GM12891 (cell line): Measurements from ENCODE around the gene ADAMTS5.

Source experiments
- DNase-seq: peaks from one replicate; pipeline ENCODE4 v3.0.0; 2011; ENCODE audit warnings: low spot score; ENCODE audit not compliant: insufficient read length
- FAIRE-seq: peaks from 2 replicates; lab custom pipeline; 2011; peaks lifted over from hg19 to GRCh38; lab: Jason Lieb, UNC
- PAX5 ChIP-seq: IDR thresholded peaks from 2 replicates; pipeline ENCODE4 v1.6.1; 2011; ENCODE audit warnings: low read length, moderate library complexity, mild to moderate bottlenecking; ENCODE audit not compliant: insufficient read depth, severe bottlenecking
- POLR2A ChIP-seq: IDR thresholded peaks from 2 replicates; pipeline ENCODE4 v1.6.1; 2011; ENCODE audit warnings: low read depth, low read length, control low read depth
- POLR2AphosphoS5 ChIP-seq: IDR thresholded peaks from 2 replicates; pipeline ENCODE4 v1.6.1; 2011; ENCODE audit warnings: low read depth, low read length, control low read depth
- POU2F2 ChIP-seq: IDR thresholded peaks from 2 replicates; pipeline ENCODE4 v1.6.1; 2011; ENCODE audit warnings: low read depth, mild to moderate bottlenecking, control low read depth, low read length, moderate library complexity
- SPI1 ChIP-seq: IDR thresholded peaks from 2 replicates; pipeline ENCODE4 v1.6.1; 2011; ENCODE audit warnings: low read depth, low read length, control low read depth
- TAF1 ChIP-seq: IDR thresholded peaks from 2 replicates; pipeline ENCODE4 v1.6.1; 2011; ENCODE audit warnings: low read depth, low read length, control low read depth

The ADAMTS5 gene

GRCh38 chr21:26909972-26910371 is 56.9 kb downstream of the ADAMTS5 start:
- DNase-seq (no peak), FAIRE-seq (no peak)
- TF ChIP-seq TAF1 (no peak), POLR2AphosphoS5 (no peak), SPI1 (no peak), PAX5 (no peak), POU2F2 (no peak), POLR2A (no peak)

GRCh38 chr21:26900980-26901379 is 65.9 kb downstream of the ADAMTS5 start:
- TF ChIP-seq SPI1 (no peak), TAF1 (no peak), POU2F2 (no peak), PAX5 (no peak), POLR2AphosphoS5 (no peak), POLR2A (no peak)
- DNase-seq (no peak), FAIRE-seq (no peak)

GRCh38 chr21:26892151-26892550 is 74.7 kb downstream of the ADAMTS5 start:
- DNase-seq (no peak), FAIRE-seq (no peak)
- TF ChIP-seq PAX5, result no peak
- no peak for TF ChIP-seq POLR2A
- no peak for TF ChIP-seq TAF1
- TF ChIP-seq SPI1, result no peak
- no peak for TF ChIP-seq POLR2AphosphoS5
- no peak for TF ChIP-seq POU2F2

GRCh38 chr21:26888931-26889330 is 78.0 kb downstream of the ADAMTS5 start:
- TF ChIP-seq POLR2A, result no peak
- TF ChIP-seq PAX5, result no peak
- TF ChIP-seq TAF1, result no peak
- no peak for TF ChIP-seq SPI1
- TF ChIP-seq POU2F2, result no peak
- TF ChIP-seq POLR2AphosphoS5, result no peak
- DNase-seq (no peak), FAIRE-seq (no peak)

GRCh38 chr21:26888256-26888655 is 78.6 kb downstream of the ADAMTS5 start:
- FAIRE-seq, result no peak
- TF ChIP-seq POLR2A (no peak), POLR2AphosphoS5 (no peak), SPI1 (no peak), PAX5 (no peak), TAF1 (no peak), POU2F2 (no peak)
- no peak for DNase-seq

GRCh38 chr21:26887251-26887650 is 79.6 kb downstream of the ADAMTS5 start:
- TF ChIP-seq POLR2A (no peak), POLR2AphosphoS5 (no peak), PAX5 (no peak), SPI1 (no peak), TAF1 (no peak), POU2F2 (no peak)
- DNase-seq (no peak), FAIRE-seq (no peak)

GRCh38 chr21:26884436-26884835 is 82.5 kb downstream of the ADAMTS5 start:
- DNase-seq, result no peak
- TF ChIP-seq SPI1, result no peak
- no peak for TF ChIP-seq POLR2A
- no peak for TF ChIP-seq TAF1
- no peak for TF ChIP-seq POLR2AphosphoS5
- FAIRE-seq, result no peak

GRCh38 chr21:26883768-26884167 is 83.1 kb downstream of the ADAMTS5 start:
- FAIRE-seq, result no peak
- DNase-seq, result no peak
- no peak for TF ChIP-seq PAX5
- TF ChIP-seq POU2F2, result no peak
- no peak for TF ChIP-seq POLR2AphosphoS5

- no peak for TF ChIP-seq POU2F2
- TF ChIP-seq POLR2A, result no peak
- TF ChIP-seq PAX5, result no peak
- no peak for TF ChIP-seq SPI1
- TF ChIP-seq TAF1, result no peak
- no peak for TF ChIP-seq POLR2AphosphoS5
- FAIRE-seq (no peak), DNase-seq (no peak)
These were observed 85.2 kb downstream of the ADAMTS5 start for GRCh38 chr21:26881504-26882228.

GRCh38 chr21:26877018-26877417 is 89.9 kb downstream of the ADAMTS5 start:
- DNase-seq (no peak), FAIRE-seq (no peak)
- TF ChIP-seq SPI1 (peak; percentile 50; the same call in 1 of the 2 replicates), TAF1 (no peak), POU2F2 (no peak)

- FAIRE-seq, result no peak
- TF ChIP-seq PAX5, result no peak
- no peak for TF ChIP-seq TAF1
- no peak for DNase-seq
These were observed 92.5 kb downstream of the ADAMTS5 start for GRCh38 chr21:26874347-26874746.
